ENCODE results near the gene SLC12A9. TPM values are rescaled to one million over a fixed set of nuclear protein-coding genes. Genes with fewer than 3 reads are reported as not detected.
"Not testable (repeated sequence)": the region's sequence is repeated elsewhere in the genome, so short reads cannot be mapped to it uniquely, and the experiment has no call there.

The SLC12A9 gene
- total and polyA plus RNA-seq, 2 donors (not counting 1 experiment from before 2014, with no cell fraction given) = 80.0 to 80.1 TPM

- ATAC-seq (ENCODE audit: low read depth) (no peak), DNase-seq (no peak)
- no peaks in the 10 kb centered on the region for H3K9me3 Mint-ChIP-seq (ENCODE audit: insufficient read depth)
- WGBS (ENCODE audit: insufficient coverage) = no CpG with 5 or more reads among the region's 7 CpGs
- H3K27ac Mint-ChIP-seq = no peak overlapping the region
- Histone ChIP-seq H3K79me2 (ENCODE audit: control insufficient read depth, insufficient read depth, low read length) (no peaks in the 10 kb centered on the region), H3K4me1 (ENCODE audit: control insufficient read depth in 2 of 2, insufficient read depth in 2 of 2, low read length in 2 of 2) (no peaks in the 10 kb centered on the region), H4K20me1 (ENCODE audit: control insufficient read depth, insufficient read depth, low read length, poor library complexity, severe bottlenecking) (no peaks in the 10 kb centered on the region), H3K9ac (ENCODE audit: low read length) (no peak overlapping the region), H3K36me3 (replicated peaks in 1 of 2; ENCODE audit: control extremely low read depth in 1 of 2, control insufficient read depth in 1 of 2, extremely low read depth in 1 of 2, insufficient read depth in 2 of 2, low read length in 1 of 2) (no peaks in the 10 kb centered on the region), H3K9me3 (ENCODE audit: control extremely low read depth in 1 of 3, control insufficient read depth in 2 of 3, insufficient read depth in 1 of 3, low read length in 2 of 3) (peaks cover 0 to 11% (median 0%) of the 10 kb centered on the region in 3 donors), H3K27ac (ENCODE audit: low read length in 2 of 2) (no peak overlapping the region), H3K4me2 (replicated peaks; ENCODE audit: low read depth, low read length, poor library complexity, severe bottlenecking) (no peak overlapping the region), H2AFZ (ENCODE audit: insufficient read depth, low read depth, low read length, poor library complexity, severe bottlenecking) (no peak overlapping the region), H3K27me3 (replicated peaks in 1 of 4; ENCODE audit: control extremely low read depth in 1 of 4, control insufficient read depth in 3 of 4, insufficient read depth in 4 of 4, low read length in 3 of 4) (peaks cover 0 to 15% (median 4%) of the 10 kb centered on the region in 4 experiments), H3K4me3 (ENCODE audit: control extremely low read depth in 1 of 5, extremely low read depth in 1 of 5, insufficient read depth in 1 of 5, low read depth in 2 of 5, low read length in 4 of 5) (no peak overlapping the region)
- no peaks in the 10 kb centered on the region for H3K4me1 Mint-ChIP-seq
- TF ChIP-seq EZH2 (IDR thresholded peaks at IDR 0.05; ENCODE audit: borderline replicate concordance, insufficient read depth, low read depth, low read length, poor library complexity, severe bottlenecking) = no peak
- TF ChIP-seq, protein P1, sequence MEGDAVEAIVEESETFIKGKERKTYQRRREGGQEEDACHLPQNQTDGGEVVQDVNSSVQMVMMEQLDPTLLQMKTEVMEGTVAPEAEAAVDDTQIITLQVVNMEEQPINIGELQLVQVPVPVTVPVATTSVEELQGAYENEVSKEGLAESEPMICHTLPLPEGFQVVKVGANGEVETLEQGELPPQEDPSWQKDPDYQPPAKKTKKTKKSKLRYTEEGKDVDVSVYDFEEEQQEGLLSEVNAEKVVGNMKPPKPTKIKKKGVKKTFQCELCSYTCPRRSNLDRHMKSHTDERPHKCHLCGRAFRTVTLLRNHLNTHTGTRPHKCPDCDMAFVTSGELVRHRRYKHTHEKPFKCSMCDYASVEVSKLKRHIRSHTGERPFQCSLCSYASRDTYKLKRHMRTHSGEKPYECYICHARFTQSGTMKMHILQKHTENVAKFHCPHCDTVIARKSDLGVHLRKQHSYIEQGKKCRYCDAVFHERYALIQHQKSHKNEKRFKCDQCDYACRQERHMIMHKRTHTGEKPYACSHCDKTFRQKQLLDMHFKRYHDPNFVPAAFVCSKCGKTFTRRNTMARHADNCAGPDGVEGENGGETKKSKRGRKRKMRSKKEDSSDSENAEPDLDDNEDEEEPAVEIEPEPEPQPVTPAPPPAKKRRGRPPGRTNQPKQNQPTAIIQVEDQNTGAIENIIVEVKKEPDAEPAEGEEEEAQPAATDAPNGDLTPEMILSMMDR (IDR thresholded peaks at IDR 0.05) = no peak
- ChIA-PET CTCF (interaction anchor here (0.7 to 1.7 kb wide), 4 partner anchors 8 to 409 kb away, joined by 3 to 7 read pairs (median 4); partner anchors contain the start of gene UFSP1), POLR2A (interaction anchor here (0.6 kb wide), 2 partner anchors 24 to 157 kb away, joined by 3 to 6 read pairs; no protein-coding TSS in a partner anchor)
- peaks cover 22% of the 10 kb centered on the region for H3K27me3 Mint-ChIP-seq
- H3K4me3 Mint-ChIP-seq = no peak overlapping the region
- intact Hi-C loops (cut with micrococcal nuclease) = no loop called here
These were observed 50.1 kb downstream of the SLC12A9 start for GRCh38 chr7:100902638-100903037.

DNA sequence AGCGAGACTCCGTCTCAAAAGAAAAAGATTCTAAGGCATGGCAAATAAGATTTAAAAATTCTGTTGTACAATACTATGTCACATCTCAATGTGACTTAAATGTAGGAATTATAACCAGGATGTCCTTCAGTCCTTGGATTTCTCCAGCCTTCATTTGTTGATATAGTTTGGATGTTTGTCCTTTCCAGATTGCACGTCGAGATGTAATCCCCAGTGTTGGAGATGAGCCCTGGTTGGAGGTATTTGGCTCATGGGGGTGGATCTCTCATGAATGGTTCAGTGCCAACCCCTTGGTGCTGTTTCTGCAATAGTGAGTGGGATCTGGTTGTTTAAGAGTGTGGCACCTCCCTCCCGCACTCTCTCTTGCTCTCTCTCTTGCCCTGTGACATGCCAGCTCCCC is 56.0 kb downstream of the SLC12A9 start:
- Histone ChIP-seq H3K79me2 (ENCODE audit: control insufficient read depth, insufficient read depth, low read length) (no peaks in the 10 kb centered on the region), H3K27me3 (replicated peaks in 1 of 4; ENCODE audit: control extremely low read depth in 1 of 4, control insufficient read depth in 3 of 4, insufficient read depth in 4 of 4, low read length in 3 of 4) (peaks cover 0 to 6% (median 0%) of the 10 kb centered on the region in 4 experiments), H4K20me1 (ENCODE audit: control insufficient read depth, insufficient read depth, low read length, poor library complexity, severe bottlenecking) (no peaks in the 10 kb centered on the region), H3K4me3 (ENCODE audit: control extremely low read depth in 1 of 5, extremely low read depth in 1 of 5, insufficient read depth in 1 of 5, low read depth in 2 of 5, low read length in 4 of 5) (no peak overlapping the region), H3K4me1 (ENCODE audit: control insufficient read depth in 2 of 2, insufficient read depth in 2 of 2, low read length in 2 of 2) (no peaks in the 10 kb centered on the region), H3K27ac (ENCODE audit: low read length in 2 of 2) (no peak overlapping the region), H2AFZ (ENCODE audit: insufficient read depth, low read depth, low read length, poor library complexity, severe bottlenecking) (no peak overlapping the region), H3K4me2 (replicated peaks; ENCODE audit: low read depth, low read length, poor library complexity, severe bottlenecking) (no peak overlapping the region), H3K9me3 (ENCODE audit: control extremely low read depth in 1 of 3, control insufficient read depth in 2 of 3, insufficient read depth in 1 of 3, low read length in 2 of 3) (peaks cover 0 to 12% (median 0%) of the 10 kb centered on the region in 3 donors), H3K36me3 (replicated peaks in 1 of 2; ENCODE audit: control extremely low read depth in 1 of 2, control insufficient read depth in 1 of 2, extremely low read depth in 1 of 2, insufficient read depth in 2 of 2, low read length in 1 of 2) (no peaks in the 10 kb centered on the region), H3K9ac (ENCODE audit: low read length) (no peak overlapping the region)
- no peaks in the 10 kb centered on the region for H3K9me3 Mint-ChIP-seq (ENCODE audit: insufficient read depth)
- 100% methylated on average over 2 of the region's 5 CpGs for WGBS (ENCODE audit: insufficient coverage)
- peaks cover 9% of the 10 kb centered on the region for H3K27me3 Mint-ChIP-seq
- intact Hi-C loops (cut with micrococcal nuclease) = no loop called here
- no peak for ATAC-seq (ENCODE audit: low read depth)
- no peak overlapping the region for H3K4me3 Mint-ChIP-seq
- CTCF ChIA-PET = no interaction called here
- POLR2A ChIA-PET = no interaction called here
- TF ChIP-seq, protein P1 (IDR thresholded peaks at IDR 0.05) = no peak
- TF ChIP-seq EZH2 (IDR thresholded peaks at IDR 0.05; ENCODE audit: borderline replicate concordance, insufficient read depth, low read depth, low read length, poor library complexity, severe bottlenecking) = no peak
- H3K27ac Mint-ChIP-seq = no peak overlapping the region
- H3K4me1 Mint-ChIP-seq = peaks cover 6% of the 10 kb centered on the region
- DNase-seq = no peak

- H3K4me3 Mint-ChIP-seq; H3K4me3 ChIP-seq (ENCODE audit: control extremely low read depth in 1 of 5, extremely low read depth in 1 of 5, insufficient read depth in 1 of 5, low read depth in 2 of 5, low read length in 4 of 5); H3K9ac ChIP-seq (ENCODE audit: low read length); H3K27me3 ChIP-seq (replicated peaks in 1 of 4; ENCODE audit: control extremely low read depth in 1 of 4, control insufficient read depth in 3 of 4, insufficient read depth in 4 of 4, low read length in 3 of 4); DNase-seq; H3K9me3 Mint-ChIP-seq (ENCODE audit: insufficient read depth); H3K27me3 Mint-ChIP-seq; ATAC-seq (ENCODE audit: low read depth); H3K79me2 ChIP-seq (ENCODE audit: control insufficient read depth, insufficient read depth, low read length); H3K36me3 ChIP-seq (replicated peaks in 1 of 2; ENCODE audit: control extremely low read depth in 1 of 2, control insufficient read depth in 1 of 2, extremely low read depth in 1 of 2, insufficient read depth in 2 of 2, low read length in 1 of 2); H3K27ac ChIP-seq (ENCODE audit: low read length in 2 of 2); H2AFZ ChIP-seq (ENCODE audit: insufficient read depth, low read depth, low read length, poor library complexity, severe bottlenecking); POLR2A ChIA-PET; intact Hi-C loops (cut with micrococcal nuclease); H4K20me1 ChIP-seq (ENCODE audit: control insufficient read depth, insufficient read depth, low read length, poor library complexity, severe bottlenecking); H3K27ac Mint-ChIP-seq; H3K4me2 ChIP-seq (replicated peaks; ENCODE audit: low read depth, low read length, poor library complexity, severe bottlenecking); H3K4me1 Mint-ChIP-seq; H3K4me1 ChIP-seq (ENCODE audit: control insufficient read depth in 2 of 2, insufficient read depth in 2 of 2, low read length in 2 of 2): not testable (repeated sequence)
- CTCF ChIA-PET = interaction anchor here (0.6 to 1.5 kb wide), 2 partner anchors 15 to 359 kb away, joined by 3 to 7 read pairs; partner anchors contain the start of gene ACHE
- WGBS (ENCODE audit: insufficient coverage) = 81% methylated on average over 2 of the region's 7 CpGs
- peaks cover 0 to 12% (median 0%) of the 10 kb centered on the region in 3 donors for H3K9me3 ChIP-seq (ENCODE audit: control extremely low read depth in 1 of 3, control insufficient read depth in 2 of 3, insufficient read depth in 1 of 3, low read length in 2 of 3)
These were observed 57.9 kb downstream of the SLC12A9 start for GRCh38 chr7:100910443-100910842.

All from B cell (primary cell).